GM21381 (cell line): ENCODE results near the gene AKAP6.

Experiments
- ATAC-seq: cut with Tn5 transposase; IDR thresholded peaks from one replicate; pipeline ENCODE4 v1.9.1; 2021; ENCODE audit warnings: mild to moderate bottlenecking, moderate library complexity; ENCODE audit not compliant: unreplicated experiment

AKAP6 gene

GRCh38 chr14:32331206-32331605, 2.1 kb downstream of the AKAP6 start:
- ATAC-seq, result no peak

- no peak for ATAC-seq
Measured at GRCh38 chr14:32332415-32333316, 3.6 kb downstream of the AKAP6 start.

GRCh38 chr14:32336702-32337101, 7.6 kb downstream of the AKAP6 start:
- ATAC-seq, result no peak

- ATAC-seq, result no peak
Measured at GRCh38 chr14:32337759-32338158, 8.7 kb downstream of the AKAP6 start.

GRCh38 chr14:32339188-32339587, 10.1 kb downstream of the AKAP6 start:
- ATAC-seq, result no peak

GRCh38 chr14:32341947-32342846, 13.1 kb downstream of the AKAP6 start:
- no peak for ATAC-seq

- ATAC-seq, result no peak
Measured at GRCh38 chr14:32342847-32343194, 13.7 kb downstream of the AKAP6 start.

GRCh38 chr14:32343926-32344430, 14.9 kb downstream of the AKAP6 start:
- ATAC-seq, result no peak

- no peak for ATAC-seq
Measured at GRCh38 chr14:32345311-32345791, 16.3 kb downstream of the AKAP6 start.

GRCh38 chr14:32349322-32349721, 20.2 kb downstream of the AKAP6 start:
- ATAC-seq, result no peak

GRCh38 chr14:32350020-32350419, 20.9 kb downstream of the AKAP6 start:
- ATAC-seq, result peak; percentile 97

GRCh38 chr14:32352631-32353030, 23.5 kb downstream of the AKAP6 start:
- ATAC-seq, result no peak

- no peak for ATAC-seq
Measured at GRCh38 chr14:32354716-32355115, 25.6 kb downstream of the AKAP6 start.

GRCh38 chr14:32358781-32359180, 29.7 kb downstream of the AKAP6 start:
- no peak for ATAC-seq

GRCh38 chr14:32361674-32362073, 32.6 kb downstream of the AKAP6 start:
- no peak for ATAC-seq

GRCh38 chr14:32363761-32364160, 34.7 kb downstream of the AKAP6 start:
- ATAC-seq, result no peak

- ATAC-seq, result no peak
Measured at GRCh38 chr14:32364941-32365340, 35.8 kb downstream of the AKAP6 start.

GRCh38 chr14:32366256-32366879, 37.3 kb downstream of the AKAP6 start:
- ATAC-seq, result no peak

GRCh38 chr14:32366986-32367385, 37.9 kb downstream of the AKAP6 start:
- ATAC-seq, result no peak

GRCh38 chr14:32367516-32367915, 38.4 kb downstream of the AKAP6 start:
- ATAC-seq, result no peak

GRCh38 chr14:32368107-32368506, 39.0 kb downstream of the AKAP6 start:
- no peak for ATAC-seq
